GM10266 (cell line): ENCODE data around the gene LGALS8.

Source experiments
- DNase-seq: peaks from one replicate; pipeline ENCODE4 v3.0.0; 2012; ENCODE audit errors: extremely low spot score
- TF ChIP-seq, protein P1 (sequence below): IDR thresholded peaks from 2 replicates; pipeline ENCODE4 v1.5.1; 2012; ENCODE audit warnings: mild to moderate bottlenecking, low read depth; ENCODE audit not compliant: control insufficient read depth, insufficient read depth; ENCODE audit errors: missing control alignments

The LGALS8 gene

GRCh38 chr1:236520445-236521005 lies 3.3 kb upstream of the LGALS8 start:
- TF ChIP-seq, protein P1, sequence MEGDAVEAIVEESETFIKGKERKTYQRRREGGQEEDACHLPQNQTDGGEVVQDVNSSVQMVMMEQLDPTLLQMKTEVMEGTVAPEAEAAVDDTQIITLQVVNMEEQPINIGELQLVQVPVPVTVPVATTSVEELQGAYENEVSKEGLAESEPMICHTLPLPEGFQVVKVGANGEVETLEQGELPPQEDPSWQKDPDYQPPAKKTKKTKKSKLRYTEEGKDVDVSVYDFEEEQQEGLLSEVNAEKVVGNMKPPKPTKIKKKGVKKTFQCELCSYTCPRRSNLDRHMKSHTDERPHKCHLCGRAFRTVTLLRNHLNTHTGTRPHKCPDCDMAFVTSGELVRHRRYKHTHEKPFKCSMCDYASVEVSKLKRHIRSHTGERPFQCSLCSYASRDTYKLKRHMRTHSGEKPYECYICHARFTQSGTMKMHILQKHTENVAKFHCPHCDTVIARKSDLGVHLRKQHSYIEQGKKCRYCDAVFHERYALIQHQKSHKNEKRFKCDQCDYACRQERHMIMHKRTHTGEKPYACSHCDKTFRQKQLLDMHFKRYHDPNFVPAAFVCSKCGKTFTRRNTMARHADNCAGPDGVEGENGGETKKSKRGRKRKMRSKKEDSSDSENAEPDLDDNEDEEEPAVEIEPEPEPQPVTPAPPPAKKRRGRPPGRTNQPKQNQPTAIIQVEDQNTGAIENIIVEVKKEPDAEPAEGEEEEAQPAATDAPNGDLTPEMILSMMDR, result no peak
- DNase-seq, result no peak

GRCh38 chr1:236522937-236523703 lies 662 bp upstream of the LGALS8 start:
- TF ChIP-seq, protein P1, result no peak
- DNase-seq, result no peak

- TF ChIP-seq, protein P1, result no peak
- DNase-seq, result peak; percentile 77
Observed at GRCh38 chr1:236524142-236524894, 536 bp downstream of the LGALS8 start.

- TF ChIP-seq, protein P1, result no peak
- DNase-seq, result no peak
Observed at GRCh38 chr1:236524895-236525184, 1.1 kb downstream of the LGALS8 start.

DNA sequence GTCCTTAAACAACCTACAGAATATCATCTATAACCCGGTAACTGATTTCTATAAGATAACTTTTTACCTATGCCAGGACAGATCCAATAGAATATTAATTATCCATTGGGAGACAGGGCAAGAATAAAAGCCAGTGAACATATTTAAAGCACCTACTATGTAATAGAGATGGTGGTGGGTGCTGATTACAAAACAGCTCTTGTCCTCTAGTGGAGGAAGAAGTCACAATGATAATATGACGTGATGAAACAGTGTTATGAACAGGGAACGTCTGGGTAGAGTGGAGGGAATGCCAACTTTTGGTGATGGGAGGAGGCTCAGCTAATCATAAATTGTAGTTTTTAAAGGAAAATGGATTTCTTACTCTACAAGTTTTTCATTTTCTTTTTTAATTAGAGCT lies 2.3 kb downstream of the LGALS8 start:
- no peak for DNase-seq
- TF ChIP-seq, protein P1, result no peak

GRCh38 chr1:236530286-236530685 lies 6.5 kb downstream of the LGALS8 start:
- DNase-seq, result no peak
- TF ChIP-seq, protein P1, result no peak

GRCh38 chr1:236530959-236531358 lies 7.2 kb downstream of the LGALS8 start:
- DNase-seq, result no peak
- TF ChIP-seq, protein P1, result no peak
